ENCODE data around the gene PCSK9.
"Not testable (repeated sequence)": the region's sequence is repeated elsewhere in the genome, so short reads cannot be mapped to it uniquely, and the experiment has no call there.

PCSK9 gene

DNA sequence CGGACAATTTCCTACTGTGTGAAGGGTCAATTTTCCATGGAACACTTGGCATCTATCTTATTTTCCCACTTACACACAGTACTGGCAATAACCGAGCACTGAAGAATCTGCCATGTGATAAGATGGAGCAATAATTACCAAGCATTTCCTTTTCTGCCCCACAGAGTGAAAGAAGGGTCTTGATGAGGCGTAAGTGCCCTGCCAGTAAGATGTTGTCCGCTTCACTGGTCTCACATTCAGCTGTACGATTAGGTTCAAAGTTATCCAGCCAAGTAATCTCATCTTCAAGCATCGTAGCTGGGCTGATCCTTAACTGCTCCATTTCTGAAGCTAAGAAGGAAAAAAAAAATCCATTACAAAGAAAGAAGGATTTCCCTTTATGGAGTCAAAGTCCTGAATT is 67.8 kb downstream of the PCSK9 start:
- TF ChIP-seq ZFX (IDR thresholded peaks at IDR 0.05) (no peak), CTCF (conservative IDR thresholded peaks at IDR 0.05) (no peak)
- no peak overlapping the region for H3K27ac ChIP-seq

- not testable (repeated sequence) for H3K27ac ChIP-seq
Observed at GRCh38 chr1:55109005-55109404, 69.7 kb downstream of the PCSK9 start.
